HEK293T (cell line): Measurements from ENCODE around the gene BPGM.

ENCODE experiments used
- ARNT ChIP-seq: fragments of 450-650 bp; IDR thresholded peaks from 2 replicates; pipeline ENCODE4 v1.6.1; 2017; ENCODE audit warnings: mild to moderate bottlenecking
- BHLHE40 ChIP-seq: fragments of 450-650 bp; IDR thresholded peaks from 2 replicates; pipeline ENCODE4 v1.6.1; 2016; ENCODE audit warnings: mild to moderate bottlenecking, moderate library complexity, borderline replicate concordance
- CTBP1 ChIP-seq: fragments of 450-650 bp; IDR thresholded peaks from 2 replicates; pipeline ENCODE4 v1.6.1; 2016; ENCODE audit warnings: borderline replicate concordance
- ELF4 ChIP-seq: fragments of 450-650 bp; IDR thresholded peaks from 2 replicates; pipeline ENCODE4 v1.6.1; 2017; ENCODE audit warnings: antibody characterized with exemption
- FOXA1 ChIP-seq: fragments of 450-650 bp; IDR thresholded peaks from 2 replicates; pipeline ENCODE4 v1.6.1; 2016; ENCODE audit warnings: mild to moderate bottlenecking
- FOXK2 ChIP-seq: fragments of 450-650 bp; IDR thresholded peaks from 2 replicates; pipeline ENCODE4 v1.6.1; 2016; ENCODE audit warnings: mild to moderate bottlenecking
- HDGF ChIP-seq: fragments of 450-650 bp; IDR thresholded peaks from 2 replicates; pipeline ENCODE4 v1.6.1; 2017; ENCODE audit warnings: antibody characterized with exemption, borderline replicate concordance
- NFRKB ChIP-seq: fragments of 450-650 bp; IDR thresholded peaks from 2 replicates; pipeline ENCODE4 v1.6.1; 2016; ENCODE audit warnings: mild to moderate bottlenecking, moderate library complexity
- SP1 ChIP-seq: fragments of 450-650 bp; IDR thresholded peaks from 2 replicates; pipeline ENCODE4 v1.6.1; 2017
- SUZ12 ChIP-seq: fragments of 450-650 bp; IDR thresholded peaks from 2 replicates; pipeline ENCODE4 v1.6.1; 2016; ENCODE audit warnings: mild to moderate bottlenecking
- TARDBP ChIP-seq: fragments of 450-650 bp; IDR thresholded peaks from 2 replicates; pipeline ENCODE4 v1.6.1; 2016
- TF ChIP-seq, protein P1 (sequence below): fragments of 450-650 bp; IDR thresholded peaks from 2 replicates; pipeline ENCODE4 v1.6.1; 2016

DNA sequence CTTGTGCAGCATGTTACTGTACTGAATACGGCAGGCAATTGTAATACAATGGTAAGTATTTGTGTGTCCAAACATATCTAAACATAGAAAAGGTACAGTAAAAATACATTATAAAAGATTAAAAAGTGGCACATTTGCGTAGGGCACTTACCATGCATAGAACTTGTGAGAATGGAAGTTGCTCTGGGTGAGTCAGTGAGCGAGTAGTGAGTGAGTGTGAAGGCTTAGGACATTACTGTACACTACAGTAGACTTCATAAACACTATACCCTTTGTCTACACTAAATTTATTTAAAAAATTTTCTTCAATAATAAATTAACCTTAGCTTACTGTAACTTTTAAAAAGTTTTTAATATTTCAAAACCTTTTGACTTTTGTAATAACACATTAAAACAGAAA is 37.5 kb downstream of the BPGM start:
- TF ChIP-seq BHLHE40 (no peak), SP1 (no peak), ELF4 (no peak), FOXA1 (no peak), SUZ12 (no peak), CTBP1 (no peak), ARNT (no peak), TARDBP (no peak), NFRKB (no peak), FOXK2 (no peak), HDGF (no peak)
- TF ChIP-seq, protein P1, sequence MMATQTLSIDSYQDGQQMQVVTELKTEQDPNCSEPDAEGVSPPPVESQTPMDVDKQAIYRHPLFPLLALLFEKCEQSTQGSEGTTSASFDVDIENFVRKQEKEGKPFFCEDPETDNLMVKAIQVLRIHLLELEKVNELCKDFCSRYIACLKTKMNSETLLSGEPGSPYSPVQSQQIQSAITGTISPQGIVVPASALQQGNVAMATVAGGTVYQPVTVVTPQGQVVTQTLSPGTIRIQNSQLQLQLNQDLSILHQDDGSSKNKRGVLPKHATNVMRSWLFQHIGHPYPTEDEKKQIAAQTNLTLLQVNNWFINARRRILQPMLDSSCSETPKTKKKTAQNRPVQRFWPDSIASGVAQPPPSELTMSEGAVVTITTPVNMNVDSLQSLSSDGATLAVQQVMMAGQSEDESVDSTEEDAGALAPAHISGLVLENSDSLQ = no peak
